Measurements from ENCODE around the gene TOMT.
A peak's percentile ranks its signal among the peaks of the same experiment; 100 is the strongest.

The TOMT gene, protein sequence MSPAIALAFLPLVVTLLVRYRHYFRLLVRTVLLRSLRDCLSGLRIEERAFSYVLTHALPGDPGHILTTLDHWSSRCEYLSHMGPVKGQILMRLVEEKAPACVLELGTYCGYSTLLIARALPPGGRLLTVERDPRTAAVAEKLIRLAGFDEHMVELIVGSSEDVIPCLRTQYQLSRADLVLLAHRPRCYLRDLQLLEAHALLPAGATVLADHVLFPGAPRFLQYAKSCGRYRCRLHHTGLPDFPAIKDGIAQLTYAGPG

DNA sequence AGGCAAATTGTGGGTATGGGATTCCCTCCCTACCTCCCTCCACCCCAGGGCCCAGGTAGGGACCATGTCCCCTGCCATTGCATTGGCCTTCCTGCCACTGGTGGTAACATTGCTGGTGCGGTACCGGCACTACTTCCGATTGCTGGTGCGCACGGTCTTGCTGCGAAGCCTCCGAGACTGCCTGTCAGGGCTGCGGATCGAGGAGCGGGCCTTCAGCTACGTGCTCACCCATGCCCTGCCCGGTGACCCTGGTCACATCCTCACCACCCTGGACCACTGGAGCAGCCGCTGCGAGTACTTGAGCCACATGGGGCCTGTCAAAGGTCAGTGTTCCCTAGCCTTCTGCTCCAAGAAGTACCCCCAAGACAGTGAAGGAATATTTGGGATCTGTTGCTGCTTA lies at the start of gene TOMT:
Gene TOMT, plus strand, starts transcription at position 37 of the 400 bp plus-strand sequence. Its CDS starts 28 bp downstream, at position 65.
- TF ChIP-seq, protein P1, sequence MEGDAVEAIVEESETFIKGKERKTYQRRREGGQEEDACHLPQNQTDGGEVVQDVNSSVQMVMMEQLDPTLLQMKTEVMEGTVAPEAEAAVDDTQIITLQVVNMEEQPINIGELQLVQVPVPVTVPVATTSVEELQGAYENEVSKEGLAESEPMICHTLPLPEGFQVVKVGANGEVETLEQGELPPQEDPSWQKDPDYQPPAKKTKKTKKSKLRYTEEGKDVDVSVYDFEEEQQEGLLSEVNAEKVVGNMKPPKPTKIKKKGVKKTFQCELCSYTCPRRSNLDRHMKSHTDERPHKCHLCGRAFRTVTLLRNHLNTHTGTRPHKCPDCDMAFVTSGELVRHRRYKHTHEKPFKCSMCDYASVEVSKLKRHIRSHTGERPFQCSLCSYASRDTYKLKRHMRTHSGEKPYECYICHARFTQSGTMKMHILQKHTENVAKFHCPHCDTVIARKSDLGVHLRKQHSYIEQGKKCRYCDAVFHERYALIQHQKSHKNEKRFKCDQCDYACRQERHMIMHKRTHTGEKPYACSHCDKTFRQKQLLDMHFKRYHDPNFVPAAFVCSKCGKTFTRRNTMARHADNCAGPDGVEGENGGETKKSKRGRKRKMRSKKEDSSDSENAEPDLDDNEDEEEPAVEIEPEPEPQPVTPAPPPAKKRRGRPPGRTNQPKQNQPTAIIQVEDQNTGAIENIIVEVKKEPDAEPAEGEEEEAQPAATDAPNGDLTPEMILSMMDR (IDR thresholded peaks at IDR 0.05; ENCODE audit: low read depth, low read length), result no peak
- in situ Hi-C loops (cut with HindIII; ENCODE audit: low sequenced_read_pairs), result no loop called here
- H3K4me3 ChIP-seq (ENCODE audit: low read depth, low read length), result no peak within 1 kb of the TSS
- DNase-seq (ENCODE audit: low read depth, low spot score), result no peak

DNA sequence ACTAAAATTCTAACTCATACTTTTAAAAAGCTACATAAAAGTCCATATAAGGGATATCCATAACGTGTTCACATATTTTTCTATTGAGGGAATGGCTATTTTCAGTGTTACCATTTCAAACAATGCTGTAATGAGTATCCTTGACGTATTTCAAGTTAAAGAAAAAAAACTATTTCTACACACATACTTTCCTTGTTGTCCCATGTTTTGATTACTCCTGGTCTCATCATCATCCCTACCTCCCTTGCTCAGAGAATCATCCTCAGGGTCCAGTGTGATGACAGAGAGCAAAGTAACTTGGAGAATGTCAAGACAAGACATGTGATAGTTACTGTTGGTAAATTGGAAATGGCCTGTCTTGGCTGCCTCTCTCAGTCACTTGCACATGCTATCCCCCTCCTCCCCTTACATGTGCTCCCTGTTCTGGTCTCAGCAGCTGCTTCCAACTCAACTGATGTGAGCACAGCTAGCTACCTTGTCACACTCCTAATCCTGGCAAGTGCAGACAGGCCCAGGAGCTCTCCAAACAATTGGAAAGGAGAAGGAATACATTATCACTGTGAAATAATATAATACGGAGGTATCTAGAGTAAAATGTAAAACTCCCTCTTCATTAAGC lies 47.2 kb upstream of the TOMT start:
- DNase-seq (ENCODE audit: low read depth, low spot score), result peak; percentile 40
- H3K4me3 ChIP-seq (ENCODE audit: low read depth, low read length), result no peak overlapping the region
- TF ChIP-seq, protein P1 (IDR thresholded peaks at IDR 0.05; ENCODE audit: low read depth, low read length), result no peak
- in situ Hi-C loops (cut with HindIII; ENCODE audit: low sequenced_read_pairs), result no loop called here

DNA sequence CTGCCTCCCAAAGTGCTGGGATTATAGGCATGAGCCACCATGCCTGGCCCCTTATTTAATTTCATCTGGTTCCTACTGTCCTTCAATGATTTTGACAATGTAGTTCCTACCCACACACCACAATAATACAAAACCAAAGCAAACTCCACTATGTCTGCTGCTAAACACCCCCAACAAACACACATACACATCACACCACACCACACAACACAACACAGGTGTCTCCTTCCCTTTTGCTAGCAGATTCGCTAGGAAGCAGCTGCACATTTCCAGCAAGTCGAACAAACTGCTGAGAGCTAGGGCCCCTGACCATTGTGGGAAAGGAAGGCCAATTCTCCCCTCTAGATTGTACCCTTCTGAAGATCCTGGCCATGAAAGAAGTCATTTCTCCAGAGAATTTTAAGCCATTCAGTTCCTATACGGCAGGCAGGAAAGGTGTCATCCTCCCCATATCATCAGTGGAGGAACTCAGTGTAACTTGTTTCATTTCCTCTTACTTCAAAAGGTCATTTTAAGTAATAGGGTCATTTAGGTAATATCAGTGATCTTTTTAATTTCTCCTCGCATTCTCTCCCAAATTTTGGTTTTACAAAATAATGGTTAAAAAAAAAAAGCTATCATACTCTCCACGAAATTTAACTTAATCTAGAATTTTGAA lies 43.9 kb upstream of the TOMT start:
- TF ChIP-seq, protein P1 (IDR thresholded peaks at IDR 0.05; ENCODE audit: low read depth, low read length), result no peak
- in situ Hi-C loops (cut with HindIII; ENCODE audit: low sequenced_read_pairs), result no loop called here

DNA sequence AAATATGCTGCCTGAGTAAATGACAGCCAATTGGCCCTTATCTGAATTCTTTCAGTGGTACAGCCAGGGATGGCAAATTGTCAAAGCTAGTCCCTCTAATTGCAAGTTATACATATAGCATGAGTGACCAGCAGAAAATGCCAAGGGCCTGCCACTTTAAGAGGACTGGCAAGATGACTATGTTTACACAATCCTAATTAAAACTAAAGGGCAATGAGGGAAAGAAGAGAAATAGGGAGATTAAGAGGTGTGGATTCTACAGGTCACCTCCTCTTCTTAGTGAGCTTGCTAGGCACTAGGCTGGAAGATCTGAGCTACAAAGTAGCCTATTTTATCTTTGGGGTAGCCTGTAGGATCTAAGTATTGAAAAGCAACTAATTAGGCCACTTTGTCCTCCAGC lies 38.9 kb upstream of the TOMT start:
- TF ChIP-seq, protein P1 (IDR thresholded peaks at IDR 0.05; ENCODE audit: low read depth, low read length), result no peak

More for the DNA sequence above, 43.9 kb upstream of the TOMT start:
- no peak for DNase-seq (ENCODE audit: low read depth, low spot score)
- no peak overlapping the region for H3K4me3 ChIP-seq (ENCODE audit: low read depth, low read length)

DNA sequence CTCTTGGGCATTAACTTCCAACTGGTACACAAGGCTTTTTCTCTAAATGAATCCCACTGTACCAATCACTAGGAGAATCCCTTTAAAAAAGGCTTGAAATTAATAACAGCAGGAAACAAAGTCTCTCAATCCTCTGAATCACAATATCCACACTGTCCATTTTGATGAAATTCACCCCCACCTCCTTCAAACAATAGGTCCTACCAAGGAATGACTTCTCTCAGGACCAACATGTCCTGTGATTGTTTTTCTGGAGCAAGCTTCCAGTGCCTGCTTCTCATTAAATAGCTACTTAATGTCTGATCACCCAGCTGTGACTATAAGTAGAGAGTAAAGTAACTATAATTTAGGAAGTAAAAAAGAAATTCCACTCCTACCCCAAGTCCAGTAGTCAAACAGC lies 38.5 kb upstream of the TOMT start:
- no peak overlapping the region for H3K4me3 ChIP-seq (ENCODE audit: low read depth, low read length)
- DNase-seq (ENCODE audit: low read depth, low spot score), result no peak
- in situ Hi-C loops (cut with HindIII; ENCODE audit: low sequenced_read_pairs), result no loop called here
- TF ChIP-seq, protein P1 (IDR thresholded peaks at IDR 0.05; ENCODE audit: low read depth, low read length), result no peak

More for the DNA sequence above, 38.9 kb upstream of the TOMT start:
- DNase-seq (ENCODE audit: low read depth, low spot score), result no peak
- in situ Hi-C loops (cut with HindIII; ENCODE audit: low sequenced_read_pairs), result no loop called here
- H3K4me3 ChIP-seq (ENCODE audit: low read depth, low read length), result no peak overlapping the region

DNA sequence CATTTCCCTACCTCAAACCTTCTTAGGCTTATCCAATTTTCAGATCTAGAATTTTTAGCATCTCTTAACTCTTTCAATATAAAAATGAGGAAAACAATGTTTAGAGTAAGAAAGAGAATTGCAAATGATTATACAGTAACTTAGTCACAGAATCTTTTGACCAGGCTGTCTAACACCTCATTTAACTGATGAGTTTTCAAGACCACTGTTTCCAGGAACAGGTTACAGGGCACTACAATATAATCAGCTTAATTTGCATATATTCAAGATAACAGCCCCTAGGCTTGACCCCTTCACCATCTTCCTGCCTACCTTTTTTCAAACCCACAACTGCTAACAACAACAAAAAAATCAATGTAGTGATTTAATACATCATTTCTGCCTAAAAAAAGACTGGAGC lies 38.0 kb upstream of the TOMT start:
- TF ChIP-seq, protein P1 (IDR thresholded peaks at IDR 0.05; ENCODE audit: low read depth, low read length), result no peak
- H3K4me3 ChIP-seq (ENCODE audit: low read depth, low read length), result no peak overlapping the region
- in situ Hi-C loops (cut with HindIII; ENCODE audit: low sequenced_read_pairs), result no loop called here
- DNase-seq (ENCODE audit: low read depth, low spot score), result no peak

Measured in astrocyte of the spinal cord (primary cell).